Cerebellar cortex (tissue), 1 donor: ENCODE results near the gene MCM9.
"Not testable (repeated sequence)": the region's sequence is repeated elsewhere in the genome, so short reads cannot be mapped to it uniquely, and the experiment has no call there.

Experiments used
- DNase-seq: peaks from one replicate; pipeline ENCODE4 v3.0.0-alpha.2; 2015; ENCODE audit warnings: low spot score

Gene MCM9

DNA sequence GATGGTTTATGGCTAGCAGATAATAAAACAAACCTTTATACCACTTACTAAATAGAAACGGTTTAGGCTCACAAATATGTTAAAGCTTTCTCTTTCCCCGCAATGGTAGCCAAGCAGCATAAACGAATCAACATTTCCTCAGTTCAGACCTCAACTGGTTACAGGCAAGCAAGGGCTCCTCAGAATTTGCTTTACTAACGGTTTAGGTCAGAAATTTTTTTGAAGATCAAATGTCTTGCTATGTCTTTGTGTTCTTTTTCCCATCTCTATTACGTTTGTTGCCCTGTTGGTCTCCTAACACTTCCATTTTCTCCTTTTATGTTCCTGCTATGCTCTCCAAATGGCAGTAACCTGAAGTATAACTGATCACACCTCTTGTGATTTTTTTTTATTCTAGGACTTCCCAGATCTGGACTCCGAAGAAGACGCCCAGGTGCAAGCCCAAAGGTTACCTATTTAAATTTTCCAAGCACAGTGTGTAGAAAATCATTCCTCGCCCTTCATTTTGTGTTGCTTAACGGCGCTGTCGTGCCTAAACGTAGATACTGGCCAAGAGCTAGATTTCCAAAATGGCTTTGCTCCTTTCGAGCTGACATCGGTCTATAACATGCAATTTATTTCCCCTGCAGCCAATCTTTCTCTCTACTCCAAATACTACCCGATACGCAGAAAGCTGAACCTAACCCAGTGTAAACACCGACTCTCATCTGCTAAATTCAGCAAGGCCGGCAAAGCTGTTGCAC, 41.7 kb downstream of the MCM9 start:
- DNase-seq: peak; percentile 83

- DNase-seq: peak; percentile 46
Measured at GRCh38 chr6:118892355-118892991, 42.5 kb downstream of the MCM9 start.

- DNase-seq: no peak
Measured at GRCh38 chr6:118890997-118891790, 43.8 kb downstream of the MCM9 start.

- DNase-seq: no peak
Measured at GRCh38 chr6:118889163-118889562, 45.8 kb downstream of the MCM9 start.

- DNase-seq: no peak
Measured at GRCh38 chr6:118886641-118887040, 48.3 kb downstream of the MCM9 start.

DNA sequence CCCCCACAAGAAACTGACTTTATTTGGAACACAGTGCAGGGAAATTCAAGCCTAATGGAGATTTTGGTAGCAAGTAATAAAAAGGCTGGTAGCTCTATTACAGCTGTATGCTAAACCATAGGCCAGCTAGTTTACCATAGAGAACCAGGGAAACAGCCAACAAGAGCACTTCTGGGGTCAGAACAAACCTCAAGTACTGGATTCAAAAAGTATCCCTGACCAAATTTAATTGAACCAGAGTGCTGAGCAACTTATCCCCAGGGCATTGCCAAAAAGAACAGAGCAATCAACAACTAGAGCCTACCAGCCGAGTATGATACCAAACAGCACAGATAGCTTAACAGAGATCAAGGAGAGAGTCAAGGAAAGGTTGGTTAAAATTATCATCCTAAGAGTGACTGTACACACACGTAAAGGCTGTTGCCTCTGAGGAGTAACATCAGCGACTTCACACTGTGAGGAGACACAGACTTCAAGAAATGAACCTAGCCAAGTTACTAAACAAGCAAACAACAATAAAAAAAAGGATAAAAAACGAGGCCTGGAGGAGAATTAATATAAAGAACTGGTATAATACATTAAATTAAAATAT, 52.5 kb downstream of the MCM9 start:
- no peak for DNase-seq

DNA sequence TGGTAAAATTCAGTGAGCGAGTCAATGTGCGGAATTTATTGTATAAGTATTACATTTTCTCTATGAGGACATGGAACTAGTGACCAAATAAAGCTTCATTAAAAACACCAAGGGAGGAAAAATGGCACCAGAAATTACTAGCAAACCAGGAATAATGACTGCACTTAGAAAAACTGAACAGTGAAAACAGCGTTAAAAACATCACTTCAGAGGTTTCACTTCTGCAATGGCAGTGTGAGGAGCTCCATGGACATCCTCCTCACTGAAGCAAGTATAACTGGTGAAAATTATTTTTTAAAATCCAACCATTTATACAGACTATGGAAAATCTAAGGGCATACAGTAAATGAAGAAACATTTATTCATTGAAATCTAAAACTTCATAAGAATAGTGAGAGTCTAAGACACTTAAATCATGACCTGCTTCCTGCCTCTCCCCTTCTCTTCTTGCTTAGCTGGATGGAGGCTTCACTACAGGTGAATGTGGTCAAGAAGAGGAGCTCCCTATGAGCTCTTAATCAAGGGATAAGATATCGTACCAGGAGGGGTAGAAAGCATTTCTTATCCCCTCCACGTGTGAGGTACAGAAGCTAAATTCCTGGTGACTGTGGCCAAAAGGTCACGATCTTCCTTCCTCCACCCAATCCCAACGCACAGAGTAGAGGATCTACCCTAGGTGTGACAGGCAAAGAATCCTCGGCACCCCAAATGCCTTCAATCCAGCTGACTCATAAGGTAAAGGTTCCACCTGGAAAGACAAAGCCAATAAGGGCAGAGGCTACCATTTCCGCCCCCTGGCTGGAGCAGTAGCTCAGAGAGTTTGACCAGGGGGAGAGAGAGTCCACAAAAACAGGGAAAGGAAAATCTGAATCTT, 53.3 kb downstream of the MCM9 start:
- no peak for DNase-seq

DNA sequence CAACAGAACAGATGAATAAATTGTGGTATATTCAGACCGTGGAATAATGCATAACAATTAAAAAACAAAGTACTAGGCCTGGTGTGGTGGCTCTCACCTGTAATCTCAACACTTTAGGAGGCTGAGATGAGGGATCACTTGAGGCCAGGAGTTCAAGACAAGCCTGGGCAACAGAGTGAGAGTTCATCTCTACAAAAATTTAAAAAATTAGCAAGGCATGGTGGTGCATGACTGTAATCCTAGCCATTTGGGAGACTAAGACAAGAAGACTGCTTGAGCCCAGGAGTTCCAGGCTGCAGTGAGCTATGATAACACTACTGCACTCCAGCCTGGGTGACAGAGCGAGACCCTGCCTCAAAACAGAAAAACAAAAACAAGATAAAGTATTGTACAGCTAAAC, 57.2 kb downstream of the MCM9 start:
- no peak for DNase-seq

GRCh38 chr6:118876814-118877213, 58.1 kb downstream of the MCM9 start:
- no peak for DNase-seq

DNA sequence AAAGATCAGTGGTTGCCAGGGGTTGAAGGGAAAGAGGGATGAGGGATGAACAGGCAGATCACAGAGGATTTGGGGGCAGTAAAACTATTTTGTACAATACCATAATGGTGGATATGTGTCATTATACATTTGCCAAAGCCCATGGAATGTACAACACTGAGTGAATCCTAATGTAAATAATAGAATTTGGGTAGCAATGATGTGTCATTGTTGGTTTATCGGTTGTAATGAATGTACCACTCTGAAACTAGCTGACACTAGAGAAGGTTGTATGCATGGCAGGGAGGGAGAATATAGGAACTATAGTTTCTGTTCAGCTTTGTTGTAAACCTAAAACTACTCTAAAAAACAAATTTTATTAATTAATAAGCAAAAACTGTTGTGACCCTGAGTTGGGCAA, 58.8 kb downstream of the MCM9 start:
- no peak for DNase-seq

- no peak for DNase-seq
Measured at GRCh38 chr6:118875672-118876071, 59.3 kb downstream of the MCM9 start.

DNA sequence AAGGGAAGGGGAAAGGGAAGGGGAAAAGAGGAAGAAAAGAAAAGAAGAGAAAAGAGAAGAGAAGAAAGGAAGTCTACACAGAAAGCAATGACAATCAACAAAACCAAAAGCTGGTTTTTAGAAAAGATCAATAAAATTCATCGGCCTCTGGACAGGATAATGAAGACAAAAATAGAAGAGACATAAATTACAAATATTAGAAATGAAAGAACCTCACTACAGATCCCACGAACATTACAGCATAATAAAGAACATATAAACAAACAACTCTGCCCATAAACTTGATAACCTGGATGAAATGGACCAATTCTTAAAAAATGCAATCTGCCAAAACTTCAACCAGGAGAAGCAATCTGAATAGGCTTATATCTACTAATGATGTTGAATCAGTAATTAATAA, 61.7 kb downstream of the MCM9 start:
- DNase-seq: no peak

GRCh38 chr6:118872726-118873125, 62.2 kb downstream of the MCM9 start:
- DNase-seq: no peak

DNA sequence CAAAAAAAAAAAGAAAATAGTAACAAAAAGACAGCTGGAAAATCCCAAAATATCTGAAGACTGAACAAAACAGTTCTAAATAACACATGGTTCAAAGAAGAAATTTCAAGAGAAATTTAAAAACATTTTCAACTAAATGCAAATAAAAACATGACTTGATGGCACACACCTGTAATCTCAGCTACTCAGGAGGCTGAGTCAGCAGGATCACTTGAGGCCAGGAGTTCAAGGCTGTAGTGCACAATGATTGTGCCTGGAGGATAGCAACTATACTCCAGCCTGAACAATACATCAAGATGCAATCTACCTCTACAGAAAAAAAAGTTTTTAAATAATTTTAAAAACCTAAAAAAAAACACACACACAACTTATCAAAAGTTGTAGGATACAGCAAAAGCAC, 62.6 kb downstream of the MCM9 start:
- DNase-seq: no peak

DNA sequence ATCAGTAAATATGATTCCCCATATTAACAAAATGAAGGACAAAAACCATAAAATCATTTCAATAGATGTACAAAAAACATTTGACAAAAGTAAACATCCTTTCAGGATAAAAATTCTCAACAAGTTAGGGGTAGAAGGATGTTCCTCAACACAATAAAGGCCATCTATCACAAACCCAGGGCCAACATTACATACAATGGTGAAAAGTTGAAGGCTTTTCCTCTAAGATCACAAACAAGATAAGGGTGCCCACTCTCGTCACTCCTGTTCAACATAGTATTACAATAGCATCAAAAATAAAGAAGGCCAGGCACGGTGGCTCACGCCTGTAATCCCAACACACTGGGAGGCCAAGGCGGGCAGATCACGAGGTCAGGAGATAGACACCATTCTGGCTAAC, 63.6 kb downstream of the MCM9 start:
- DNase-seq: no peak

- no peak for DNase-seq
Measured at GRCh38 chr6:118869894-118870589, 64.9 kb downstream of the MCM9 start.

GRCh38 chr6:118869350-118869749, 65.6 kb downstream of the MCM9 start:
- DNase-seq: no peak

DNA sequence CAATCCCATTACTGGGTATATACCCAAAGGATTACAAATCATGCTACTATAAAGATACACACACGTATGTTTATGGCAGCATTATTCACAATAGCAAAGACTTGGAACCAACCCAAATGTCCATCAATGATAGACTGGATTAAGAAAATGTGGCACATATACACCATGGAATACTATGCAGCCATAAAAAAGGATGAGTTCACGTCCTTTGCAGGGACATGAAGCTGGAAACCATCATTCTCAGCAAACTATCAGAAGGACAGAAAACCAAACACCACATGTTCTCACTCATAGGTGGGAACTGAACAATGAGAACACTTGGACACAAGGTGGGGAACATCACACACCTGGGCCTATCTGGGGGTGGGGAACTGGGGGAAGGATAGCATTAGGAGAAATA, 66.1 kb downstream of the MCM9 start:
- not testable (repeated sequence) for DNase-seq

- no peak for DNase-seq
Measured at GRCh38 chr6:118867181-118867580, 67.8 kb downstream of the MCM9 start.

- no peak for DNase-seq
Measured at GRCh38 chr6:118865100-118865391, 69.9 kb downstream of the MCM9 start.
